KOPT-K1 (cell line): ENCODE measurements around the gene MYL11.
A peak's percentile ranks its signal among the peaks of the same experiment; 100 is the strongest.

Source experiments
- H3K27ac ChIP-seq: fragments of 200-600 bp; sonication (generic); 2 replicates; pipeline ENCODE4 v1.5.1; 2016; ENCODE audit warnings: antibody characterized with exemption, mild to moderate bottlenecking, low read depth, low read length; ENCODE audit not compliant: poor library complexity, severe bottlenecking
- H3K36me3 ChIP-seq: fragments of 200-600 bp; sonication (generic); 2 replicates; pipeline ENCODE4 v1.5.1; 2017; ENCODE audit warnings: antibody characterized with exemption, mild to moderate bottlenecking, low read length, moderate library complexity; ENCODE audit not compliant: insufficient read depth
- H3K9me3 ChIP-seq: fragments of 200-600 bp; sonication (generic); 2 replicates; pipeline ENCODE4 v1.5.1; 2017; ENCODE audit warnings: antibody characterized with exemption, low read length, mild to moderate bottlenecking; ENCODE audit not compliant: insufficient read depth, poor library complexity, severe bottlenecking

MYL11 gene

GRCh38 chr16:30350134-30350871 is 24.3 kb upstream of the MYL11 start:
- Histone ChIP-seq H3K27ac (no peak overlapping the region), H3K36me3 (peaks cover 52% of the 10 kb centered on the region), H3K9me3 (no peaks in the 10 kb centered on the region)

GRCh38 chr16:30351001-30351441 is 23.6 kb upstream of the MYL11 start:
- Histone ChIP-seq H3K9me3 (no peaks in the 10 kb centered on the region), H3K36me3 (peaks cover 52% of the 10 kb centered on the region), H3K27ac (no peak overlapping the region)

GRCh38 chr16:30351586-30352419 is 22.8 kb upstream of the MYL11 start:
- Histone ChIP-seq H3K9me3 (no peaks in the 10 kb centered on the region), H3K27ac (no peak overlapping the region), H3K36me3 (peaks cover 56% of the 10 kb centered on the region)

GRCh38 chr16:30352488-30353401 is 21.9 kb upstream of the MYL11 start:
- Histone ChIP-seq H3K36me3 (peaks cover 66% of the 10 kb centered on the region), H3K9me3 (no peaks in the 10 kb centered on the region), H3K27ac (no peak overlapping the region)

GRCh38 chr16:30353438-30354129 is 21.0 kb upstream of the MYL11 start:
- Histone ChIP-seq H3K27ac (peak overlapping the region; percentile 74), H3K9me3 (no peaks in the 10 kb centered on the region), H3K36me3 (peaks cover 74% of the 10 kb centered on the region)

- H3K27ac ChIP-seq: peak overlapping the region; percentile 74
- no peaks in the 10 kb centered on the region for H3K9me3 ChIP-seq
- H3K36me3 ChIP-seq: peaks cover 77% of the 10 kb centered on the region
Observed at GRCh38 chr16:30354423-30355143, 20.0 kb upstream of the MYL11 start.

GRCh38 chr16:30355144-30355953 is 19.3 kb upstream of the MYL11 start, which contains the start of gene CD2BP2:
TSS of gene CD2BP2 (minus strand) at chr16:30355308. CDS start at chr16:30354681, 627 bp downstream.
- H3K27ac ChIP-seq: peak within 1 kb of the TSS; percentile 74
- H3K9me3 ChIP-seq: no peaks in the 10 kb centered on the region
- peaks cover 77% of the 10 kb centered on the region for H3K36me3 ChIP-seq

GRCh38 chr16:30355954-30356308 is 18.7 kb upstream of the MYL11 start:
- no peaks in the 10 kb centered on the region for H3K9me3 ChIP-seq
- peak overlapping the region; percentile 74 for H3K27ac ChIP-seq
- H3K36me3 ChIP-seq: peaks cover 77% of the 10 kb centered on the region

- Histone ChIP-seq H3K9me3 (no peaks in the 10 kb centered on the region), H3K27ac (peak overlapping the region; percentile 74), H3K36me3 (peaks cover 77% of the 10 kb centered on the region)
Observed at GRCh38 chr16:30356401-30357084, 18.1 kb upstream of the MYL11 start.

GRCh38 chr16:30357085-30357714 is 17.4 kb upstream of the MYL11 start:
- Histone ChIP-seq H3K27ac (no peak overlapping the region), H3K9me3 (no peaks in the 10 kb centered on the region), H3K36me3 (peaks cover 73% of the 10 kb centered on the region)

- no peaks in the 10 kb centered on the region for H3K9me3 ChIP-seq
- H3K36me3 ChIP-seq: peaks cover 73% of the 10 kb centered on the region
- H3K27ac ChIP-seq: no peak overlapping the region
Observed at GRCh38 chr16:30357715-30358576, 16.7 kb upstream of the MYL11 start.

GRCh38 chr16:30358577-30358936 is 16.0 kb upstream of the MYL11 start:
- H3K27ac ChIP-seq: no peak overlapping the region
- peaks cover 73% of the 10 kb centered on the region for H3K36me3 ChIP-seq
- no peaks in the 10 kb centered on the region for H3K9me3 ChIP-seq
